ENCODE data around the gene PRPF38B. TPM values are rescaled to one million over a fixed set of nuclear protein-coding genes. Genes with fewer than 3 reads are reported as not detected.

Gene PRPF38B, protein sequence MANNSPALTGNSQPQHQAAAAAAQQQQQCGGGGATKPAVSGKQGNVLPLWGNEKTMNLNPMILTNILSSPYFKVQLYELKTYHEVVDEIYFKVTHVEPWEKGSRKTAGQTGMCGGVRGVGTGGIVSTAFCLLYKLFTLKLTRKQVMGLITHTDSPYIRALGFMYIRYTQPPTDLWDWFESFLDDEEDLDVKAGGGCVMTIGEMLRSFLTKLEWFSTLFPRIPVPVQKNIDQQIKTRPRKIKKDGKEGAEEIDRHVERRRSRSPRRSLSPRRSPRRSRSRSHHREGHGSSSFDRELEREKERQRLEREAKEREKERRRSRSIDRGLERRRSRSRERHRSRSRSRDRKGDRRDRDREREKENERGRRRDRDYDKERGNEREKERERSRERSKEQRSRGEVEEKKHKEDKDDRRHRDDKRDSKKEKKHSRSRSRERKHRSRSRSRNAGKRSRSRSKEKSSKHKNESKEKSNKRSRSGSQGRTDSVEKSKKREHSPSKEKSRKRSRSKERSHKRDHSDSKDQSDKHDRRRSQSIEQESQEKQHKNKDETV
- total RNA-seq: 8.2 and 14.6 TPM in 2 replicates

DNA sequence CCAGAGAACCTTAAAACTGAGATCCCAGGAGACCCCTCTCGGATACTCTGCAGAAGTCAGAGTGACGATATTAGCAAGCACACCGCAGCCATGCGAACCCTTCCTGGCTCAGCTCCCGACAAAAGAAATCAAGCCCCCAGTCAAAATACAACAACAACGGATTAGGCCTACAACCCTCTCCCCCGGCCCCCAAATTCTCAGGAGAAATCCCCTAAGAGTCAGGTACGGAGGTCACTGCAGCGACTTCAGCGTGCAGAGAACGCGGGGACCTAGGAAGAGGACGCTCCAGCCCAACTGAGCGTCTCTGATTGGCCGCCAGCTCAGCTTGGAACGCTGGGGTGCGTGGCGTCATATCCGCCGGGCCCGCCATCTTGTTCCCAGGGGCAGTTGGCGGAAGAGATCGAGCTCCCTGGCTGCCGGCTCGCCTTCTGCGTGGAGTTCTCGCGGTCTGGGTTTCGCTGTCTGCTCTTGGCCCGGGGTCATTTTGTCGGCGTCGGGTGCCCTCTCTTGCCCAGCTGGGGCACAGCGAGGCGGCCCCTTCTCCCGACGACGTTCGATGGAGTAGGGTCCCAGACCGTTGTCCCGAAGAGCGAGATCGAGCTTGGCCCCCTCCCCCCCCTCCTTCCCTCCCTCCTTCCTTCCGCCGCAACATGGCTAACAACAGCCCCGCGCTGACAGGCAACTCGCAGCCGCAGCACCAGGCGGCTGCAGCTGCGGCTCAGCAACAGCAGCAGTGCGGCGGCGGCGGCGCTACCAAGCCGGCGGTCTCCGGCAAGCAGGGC, at the start of gene PRPF38B:
PRPF38B (plus strand) TSS at position 369 of the 782 bp plus-strand sequence; CDS start at position 651, 282 bp downstream.

DNA sequence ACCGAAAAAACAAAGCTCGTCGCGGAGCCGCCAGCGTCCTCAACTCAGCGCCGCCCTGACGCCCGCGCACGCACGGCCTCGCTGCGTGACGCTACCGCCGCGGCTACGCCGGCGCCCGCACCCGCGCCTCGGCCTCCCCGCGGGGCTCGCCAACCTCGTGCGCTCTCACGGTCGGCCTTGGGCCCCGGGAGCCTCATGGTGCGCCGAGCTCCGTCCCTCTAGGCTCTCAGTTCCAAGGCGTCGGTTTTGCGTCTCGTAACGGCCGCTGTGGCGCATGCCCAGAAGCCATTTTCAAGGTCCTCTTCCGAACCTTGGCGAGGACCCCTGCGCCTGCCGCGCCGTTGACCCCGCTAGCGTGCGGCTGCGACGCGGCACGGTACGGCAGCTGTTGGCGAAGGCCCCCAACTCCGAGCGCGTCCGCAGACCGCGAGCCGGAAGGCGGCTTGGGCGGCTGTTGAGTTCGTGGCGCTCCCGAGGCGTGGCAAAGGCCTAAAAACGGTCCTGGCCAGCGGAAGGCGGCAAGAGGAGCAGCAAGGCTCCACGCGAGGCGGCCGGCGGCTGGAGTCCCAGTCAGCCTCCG, 31.0 kb upstream of the PRPF38B start, which contains the start of gene HENMT1:
HENMT1 (minus strand) TSS at position 64 of the 580 bp plus-strand sequence. CDS start 1,209 bp downstream, outside the sequence.

DNA sequence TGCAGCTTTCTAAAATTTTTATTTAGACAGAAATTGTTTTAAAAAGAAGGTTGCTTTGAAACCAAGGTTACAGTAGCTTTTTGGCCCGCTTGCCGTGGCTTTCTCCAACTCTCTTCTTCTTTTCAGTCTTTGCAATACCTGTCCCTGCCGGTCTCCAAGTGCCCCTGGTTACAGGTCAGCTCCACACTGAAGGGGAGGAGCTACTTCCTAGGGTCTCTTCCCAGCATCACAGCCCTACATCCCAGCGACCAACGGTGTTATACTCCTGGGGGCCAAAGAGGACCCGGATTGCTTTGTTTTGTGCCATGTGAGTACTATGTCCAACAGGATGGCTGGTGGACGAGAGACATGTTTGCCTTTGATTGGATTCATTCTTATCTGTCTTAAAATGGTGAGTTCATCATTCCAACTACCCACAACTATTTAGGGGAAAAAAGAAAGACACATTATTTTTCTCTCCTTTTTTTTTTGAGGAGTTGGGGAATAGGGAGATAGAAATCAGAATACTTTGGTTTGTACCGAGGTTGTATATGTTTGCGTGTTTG, 20.6 kb downstream of the PRPF38B start, which contains the start of gene FNDC7:
FNDC7 (plus strand) TSS at position 303 of the 545 bp plus-strand sequence; CDS start at position 329, 26 bp downstream.

DNA sequence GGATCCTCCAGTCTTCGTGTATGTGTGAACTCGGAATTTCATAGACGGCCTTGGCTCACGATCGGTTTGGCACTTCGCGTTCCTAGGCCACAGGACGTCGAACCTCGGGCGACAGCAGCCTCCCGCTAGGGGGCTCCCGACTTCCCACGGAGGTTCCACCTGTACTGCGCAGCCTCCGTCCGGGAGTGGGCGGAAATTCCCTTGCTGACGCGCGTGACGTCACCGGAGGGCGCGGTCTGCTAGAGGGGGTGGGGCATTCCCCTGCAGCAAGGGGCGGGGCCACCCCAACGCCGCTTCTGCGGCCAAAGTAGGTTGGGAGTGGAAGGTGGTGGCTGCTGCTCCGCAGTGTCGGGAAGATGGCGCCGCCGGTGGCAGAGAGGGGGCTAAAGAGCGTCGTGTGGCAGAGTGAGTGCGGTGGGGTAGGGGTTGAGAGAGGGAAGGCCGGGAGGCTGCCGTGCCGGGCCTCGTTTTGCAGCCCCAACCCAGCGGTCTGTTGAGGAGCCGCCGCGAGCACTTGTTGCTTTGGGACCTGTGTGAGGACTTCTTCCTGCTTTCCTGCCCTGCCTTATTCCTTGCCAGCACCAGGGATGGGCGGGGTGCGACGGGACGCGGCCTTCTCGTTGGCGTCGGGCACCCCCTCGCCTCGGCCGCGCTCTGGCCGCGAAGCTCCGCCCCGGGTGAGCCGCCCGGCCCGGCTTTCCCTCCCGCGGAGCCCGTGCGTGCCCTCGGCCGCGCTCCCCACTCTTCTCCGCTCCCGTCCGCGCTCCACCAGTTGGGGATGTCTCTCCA, 54.5 kb downstream of the PRPF38B start, which contains the start of gene STXBP3:
STXBP3 (plus strand) TSS at position 293 of the 789 bp plus-strand sequence; CDS start at position 357, 64 bp downstream.

Other genes with a start within 250 kb of the PRPF38B start
- gene NBPF6, start 242.0 kb upstream of the PRPF38B start, total RNA-seq: not detected in 2 replicates
- 15.9 and 16.7 TPM in 2 replicates for gene EEIG2, start 132.2 kb upstream of the PRPF38B start, total RNA-seq
- 3.4 and 3.6 TPM in 2 replicates for gene HENMT1, start 31.2 kb upstream of the PRPF38B start, total RNA-seq
- 0.06 TPM in 1 of 2 replicates, not detected in the other for gene FNDC7, start 20.6 kb downstream of the PRPF38B start, total RNA-seq
- gene STXBP3, start 54.4 kb downstream of the PRPF38B start, total RNA-seq: 33.4 and 36.6 TPM in 2 replicates
- gene AKNAD1, start 164.8 kb downstream of the PRPF38B start, total RNA-seq: 6.0 TPM in 1 of 2 replicates, not detected in the other
- 8.6 and 11.0 TPM in 2 replicates for gene GPSM2, start 184.7 kb downstream of the PRPF38B start, total RNA-seq

Data from cardiac ventricle fibroblast (primary cell).